GM06990 (cell line): ENCODE data around the gene CTU2.

Experiments
- DNase-seq: peaks from one replicate; pipeline ENCODE4 v3.0.0-alpha.2; 2011; ENCODE audit not compliant: insufficient read length; ENCODE audit errors: extremely low read depth
- H3K27me3 ChIP-seq: replicated peaks from 2 replicates; pipeline ENCODE4 v1.6.0; 2011; ENCODE audit warnings: low read length; ENCODE audit not compliant: control insufficient read depth, insufficient read depth
- H3K36me3 ChIP-seq: 2 replicates; pipeline ENCODE4 v1.5.1; 2011; ENCODE audit warnings: low read length; ENCODE audit not compliant: control insufficient read depth, insufficient read depth
- H3K4me3 ChIP-seq: replicated peaks from 2 replicates; pipeline ENCODE4 v1.5.1; 2011; ENCODE audit warnings: low read depth, mild to moderate bottlenecking, control low read depth, low read length
- TF ChIP-seq, protein P1 (sequence below): IDR thresholded peaks from 2 replicates; pipeline ENCODE4 v1.5.1; 2011; ENCODE audit warnings: low read length, control low read depth, mild to moderate bottlenecking, inconsistent platforms; ENCODE audit not compliant: insufficient read depth, poor library complexity, severe bottlenecking

The CTU2 gene

DNA sequence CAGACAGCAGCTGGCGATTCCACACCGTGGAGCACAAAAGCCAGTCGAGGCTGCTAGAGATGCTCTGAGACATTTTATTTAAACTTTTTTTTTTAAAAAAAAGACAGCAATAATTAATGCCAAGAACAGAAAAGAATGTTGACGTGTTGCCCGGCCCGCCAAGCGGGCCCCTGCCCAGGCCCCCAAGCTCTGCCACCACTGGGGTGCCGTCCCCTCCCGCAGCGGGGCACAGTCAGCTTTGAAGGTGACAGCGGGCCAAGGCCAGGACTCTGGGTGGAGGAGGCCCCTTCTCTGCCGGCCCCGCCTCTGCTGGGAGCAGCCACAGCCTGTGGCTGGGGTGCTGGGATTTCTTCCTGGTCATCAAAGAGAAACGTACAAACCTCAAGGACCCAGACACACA, 9.9 kb upstream of the CTU2 start:
- H3K36me3 ChIP-seq, result peaks cover 11% of the 10 kb centered on the region
- TF ChIP-seq, protein P1, sequence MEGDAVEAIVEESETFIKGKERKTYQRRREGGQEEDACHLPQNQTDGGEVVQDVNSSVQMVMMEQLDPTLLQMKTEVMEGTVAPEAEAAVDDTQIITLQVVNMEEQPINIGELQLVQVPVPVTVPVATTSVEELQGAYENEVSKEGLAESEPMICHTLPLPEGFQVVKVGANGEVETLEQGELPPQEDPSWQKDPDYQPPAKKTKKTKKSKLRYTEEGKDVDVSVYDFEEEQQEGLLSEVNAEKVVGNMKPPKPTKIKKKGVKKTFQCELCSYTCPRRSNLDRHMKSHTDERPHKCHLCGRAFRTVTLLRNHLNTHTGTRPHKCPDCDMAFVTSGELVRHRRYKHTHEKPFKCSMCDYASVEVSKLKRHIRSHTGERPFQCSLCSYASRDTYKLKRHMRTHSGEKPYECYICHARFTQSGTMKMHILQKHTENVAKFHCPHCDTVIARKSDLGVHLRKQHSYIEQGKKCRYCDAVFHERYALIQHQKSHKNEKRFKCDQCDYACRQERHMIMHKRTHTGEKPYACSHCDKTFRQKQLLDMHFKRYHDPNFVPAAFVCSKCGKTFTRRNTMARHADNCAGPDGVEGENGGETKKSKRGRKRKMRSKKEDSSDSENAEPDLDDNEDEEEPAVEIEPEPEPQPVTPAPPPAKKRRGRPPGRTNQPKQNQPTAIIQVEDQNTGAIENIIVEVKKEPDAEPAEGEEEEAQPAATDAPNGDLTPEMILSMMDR, result no peak
- DNase-seq, result no peak
- H3K4me3 ChIP-seq, result no peak overlapping the region
- no peaks in the 10 kb centered on the region for H3K27me3 ChIP-seq

DNA sequence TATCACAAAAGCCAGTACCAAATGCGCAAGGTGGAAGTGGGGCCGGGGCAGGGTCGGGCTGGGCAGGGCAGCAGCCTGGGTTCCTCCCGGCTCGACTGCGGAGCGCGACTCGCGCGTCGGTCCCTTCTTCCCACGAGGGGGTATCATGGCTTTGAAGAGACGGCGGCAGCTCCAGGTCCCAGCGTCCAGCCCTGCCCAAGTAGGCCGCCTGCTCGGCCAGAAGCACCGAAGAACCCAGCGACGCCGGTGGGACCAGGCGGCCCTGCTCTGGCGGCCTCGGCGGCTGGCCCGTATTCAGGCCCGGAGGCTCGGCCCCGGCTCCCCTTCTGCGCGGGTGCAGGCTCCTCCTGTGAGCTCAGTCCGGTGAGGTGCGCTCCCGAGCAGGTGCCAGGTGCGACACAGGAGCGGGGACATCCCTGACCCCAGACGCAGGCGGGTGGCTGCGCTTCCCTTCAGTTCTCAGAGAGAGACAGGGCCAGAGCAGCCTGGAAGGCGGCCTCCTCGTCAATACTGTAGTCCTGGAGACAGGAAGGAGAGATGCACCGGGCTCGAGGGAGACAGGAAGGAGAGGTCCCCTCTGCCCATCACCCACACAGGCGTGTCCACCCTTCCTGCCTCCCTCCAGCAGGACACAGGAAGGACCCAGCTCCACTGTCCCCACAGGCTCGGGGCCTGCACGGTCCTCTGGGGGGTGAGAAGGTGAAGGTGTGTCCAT, 9.0 kb upstream of the CTU2 start:
- no peak for DNase-seq
- Histone ChIP-seq H3K36me3 (peaks cover 11% of the 10 kb centered on the region), H3K27me3 (no peaks in the 10 kb centered on the region), H3K4me3 (no peak overlapping the region)
- TF ChIP-seq, protein P1, result no peak

DNA sequence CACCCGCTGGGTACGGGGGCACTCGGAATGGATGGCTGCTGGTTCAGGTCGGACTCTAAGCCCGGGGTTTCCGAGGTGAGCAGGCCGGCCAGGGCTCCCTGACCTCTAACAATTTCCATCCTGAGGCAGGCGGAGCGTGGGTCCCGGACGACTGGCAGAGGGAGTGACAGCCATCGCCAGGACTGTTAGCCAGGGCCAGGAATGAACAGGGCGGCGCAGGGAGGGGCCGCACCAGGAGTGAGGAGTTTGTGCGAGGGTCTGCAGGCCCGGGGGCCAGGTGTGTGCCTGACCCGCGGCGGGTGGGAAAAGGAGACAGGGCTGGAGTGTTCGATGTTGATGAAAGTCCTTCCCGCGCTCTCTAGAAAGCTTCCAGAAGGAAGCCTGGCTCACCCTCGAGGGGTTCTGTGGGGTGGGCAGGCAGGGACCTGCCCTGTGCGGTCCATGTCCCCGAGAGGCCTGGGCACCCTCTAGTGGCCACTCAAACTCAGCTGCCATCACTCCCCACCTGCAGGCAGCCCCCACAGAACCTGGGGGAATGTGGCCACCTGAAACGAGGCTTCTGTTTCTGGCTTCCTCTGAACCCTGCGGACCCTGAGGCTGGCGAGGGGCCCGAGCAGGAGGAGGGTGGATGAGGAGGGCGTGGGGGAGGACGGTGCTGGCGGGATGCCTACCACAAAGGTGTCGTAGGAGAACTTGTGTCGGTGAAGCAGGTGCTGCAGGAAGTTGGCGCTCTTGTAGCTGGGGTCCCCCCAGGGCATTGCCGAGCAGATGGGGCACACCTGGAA, 8.3 kb upstream of the CTU2 start:
- H3K36me3 ChIP-seq, result peaks cover 13% of the 10 kb centered on the region
- TF ChIP-seq, protein P1, result peak; percentile 44
- H3K4me3 ChIP-seq, result no peak overlapping the region

DNA sequence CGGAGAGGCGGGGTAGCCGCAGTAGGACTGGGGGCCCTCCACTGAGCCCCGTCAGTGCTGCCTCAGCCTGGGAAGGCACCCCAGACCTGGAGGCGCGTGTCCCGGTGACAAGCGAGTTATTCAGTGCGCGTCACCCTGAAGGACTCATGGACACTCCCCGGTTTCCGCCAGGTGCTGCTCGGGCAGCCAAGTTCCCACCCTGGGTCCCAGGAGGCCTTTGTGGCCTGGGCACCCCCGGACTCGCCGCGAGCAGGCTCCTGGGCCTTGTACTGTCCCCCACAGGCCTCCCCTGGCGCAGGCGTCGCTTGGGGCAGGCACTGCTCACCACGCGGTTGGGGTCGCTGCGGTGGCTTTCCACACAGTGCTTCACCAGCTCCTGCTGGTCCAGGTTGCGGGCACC, 7.7 kb upstream of the CTU2 start:
- Histone ChIP-seq H3K4me3 (no peak overlapping the region), H3K36me3 (peaks cover 13% of the 10 kb centered on the region), H3K27me3 (no peaks in the 10 kb centered on the region)
- no peak for DNase-seq
- TF ChIP-seq, protein P1, result no peak

More for the DNA sequence above, 8.3 kb upstream of the CTU2 start:
- no peak for DNase-seq
- no peaks in the 10 kb centered on the region for H3K27me3 ChIP-seq

DNA sequence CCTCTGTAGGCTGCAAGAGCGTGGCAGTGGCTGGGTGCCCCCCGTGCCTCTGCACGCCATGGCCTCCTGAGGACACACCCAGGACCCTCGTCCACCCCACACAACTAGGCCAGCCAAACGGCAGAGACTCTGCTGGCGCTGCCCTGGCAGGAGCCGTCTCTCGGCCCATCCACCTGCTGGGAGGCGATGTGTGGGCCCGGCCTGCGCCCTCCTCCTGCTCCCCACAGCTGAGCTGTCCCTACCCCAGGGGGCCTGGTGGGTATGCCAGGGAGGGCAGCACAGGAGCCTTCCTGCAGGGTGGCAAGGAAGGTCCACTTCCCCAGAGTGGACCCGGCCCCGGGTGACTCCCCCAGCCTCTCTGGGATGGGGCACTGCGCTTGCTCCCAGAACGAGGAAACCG, 7.1 kb upstream of the CTU2 start:
- TF ChIP-seq, protein P1, result no peak
- Histone ChIP-seq H3K27me3 (no peaks in the 10 kb centered on the region), H3K4me3 (no peak overlapping the region), H3K36me3 (peaks cover 13% of the 10 kb centered on the region)
- DNase-seq, result no peak
